Measurements from ENCODE around the gene C1QTNF4. TPM values are rescaled to one million over a fixed set of nuclear protein-coding genes. Genes with fewer than 3 reads are reported as not detected.
"Not testable (repeated sequence)": the region's sequence is repeated elsewhere in the genome, so short reads cannot be mapped to it uniquely, and the experiment has no call there.

C1QTNF4 gene
- total RNA-seq (1 to 10 TPM in 1 of 2 donors, under 1 TPM in 1; 0.40 to 1.8 TPM), polyA plus RNA-seq (1 to 10 TPM; 1.1 to 1.2 TPM)
- long read RNA-seq, donor 1, result 0 reads
- long read RNA-seq, donor 2, result 0 reads
- long read RNA-seq, donor 3, partial matches to known transcripts, result 0 of 2 reads
- long read RNA-seq, donor 3, other reads (novel, unspliced or antisense), result 0 of 2 reads
- long read RNA-seq, donor 4, result 0 reads
- long read RNA-seq, donor 5, partial matches to known transcripts, result 0 of 1 reads
- long read RNA-seq, donor 5, other reads (novel, unspliced or antisense), result 0 of 1 reads

DNA sequence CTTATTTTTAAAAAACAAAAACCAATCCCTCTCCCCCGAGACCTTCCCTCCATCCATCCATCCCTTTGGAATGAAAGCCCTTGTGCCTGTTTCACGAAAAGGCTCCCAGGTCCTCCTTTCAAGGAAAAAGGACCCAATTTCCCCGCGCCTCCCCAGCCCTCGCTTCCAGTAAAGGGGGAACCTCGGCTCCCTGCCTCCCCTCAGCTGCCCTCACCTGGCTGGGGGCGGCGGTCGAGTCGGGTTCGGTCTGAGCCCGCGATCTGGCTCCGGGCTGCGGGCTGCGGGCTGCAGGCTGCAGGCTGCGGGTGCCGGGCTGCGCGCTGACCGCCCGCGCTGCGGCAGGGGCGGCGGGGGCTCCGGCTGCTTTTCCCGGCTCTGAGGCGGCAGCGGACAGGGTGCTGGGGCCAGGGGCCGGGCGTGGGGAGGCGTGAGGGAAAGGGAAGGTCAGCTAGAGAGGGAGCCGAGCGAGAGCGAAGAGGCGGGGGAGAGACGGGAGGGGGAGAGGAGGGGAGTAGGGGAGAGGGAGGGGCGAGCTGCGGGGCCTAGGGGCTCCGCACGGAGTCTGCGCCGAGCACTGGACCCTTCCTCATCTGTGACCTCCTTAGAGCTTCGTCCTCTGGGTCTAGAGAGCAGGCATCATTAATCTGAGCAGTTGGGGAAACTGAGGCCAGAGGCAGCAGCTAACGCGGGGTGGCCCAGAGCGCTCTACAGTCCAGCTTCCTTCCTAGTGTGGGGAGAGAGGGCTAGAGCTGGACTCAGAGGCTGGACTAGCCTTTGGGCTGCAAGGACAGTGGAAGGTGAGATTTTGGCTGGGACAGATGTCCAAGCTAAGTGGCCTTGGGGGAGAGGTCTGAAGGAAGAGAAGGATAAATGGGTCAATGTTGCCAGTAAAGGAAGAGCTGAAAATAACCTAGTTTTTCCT lies at the start of gene C1QTNF4:
Gene C1QTNF4, minus strand, starts transcription at position 478 of the 922 bp plus-strand sequence. CDS start 3,601 bp downstream, outside the sequence.
- WGBS, 2 donors, result 4 to 5% methylated on average over 38 to 48 of the region's 48 CpGs
- peaks cover 0 to 4% (median 0%) of the 10 kb centered on the region in 4 donors for H3K9me3 ChIP-seq (ENCODE audit: control insufficient read depth in 4 of 4, insufficient read depth in 3 of 4, low read length in 3 of 4)
- H3K4me3 ChIP-seq, result no peak within 1 kb of the TSS
- H3K36me3 ChIP-seq (ENCODE audit: control insufficient read depth in 4 of 4, insufficient read depth in 4 of 4, low read length in 4 of 4), result no peaks in the 10 kb centered on the region
- no peak within 1 kb of the TSS for H3K9ac ChIP-seq (ENCODE audit: insufficient read depth in 1 of 2, low read length in 2 of 2)
- ATAC-seq (ENCODE audit: insufficient read depth, low FRiP score), result no peak
- H3K27me3 ChIP-seq (ENCODE audit: control insufficient read depth in 3 of 3, insufficient read depth in 3 of 3, low read length in 2 of 3), result peaks cover 0 to 23% (median 12%) of the 10 kb centered on the region in 3 donors
- peaks cover 0 to 18% (median 5%) of the 10 kb centered on the region in 5 donors for H3K4me1 ChIP-seq (ENCODE audit: control insufficient read depth in 5 of 5, insufficient read depth in 5 of 5, low read length in 5 of 5)
- TF ChIP-seq, protein P1, sequence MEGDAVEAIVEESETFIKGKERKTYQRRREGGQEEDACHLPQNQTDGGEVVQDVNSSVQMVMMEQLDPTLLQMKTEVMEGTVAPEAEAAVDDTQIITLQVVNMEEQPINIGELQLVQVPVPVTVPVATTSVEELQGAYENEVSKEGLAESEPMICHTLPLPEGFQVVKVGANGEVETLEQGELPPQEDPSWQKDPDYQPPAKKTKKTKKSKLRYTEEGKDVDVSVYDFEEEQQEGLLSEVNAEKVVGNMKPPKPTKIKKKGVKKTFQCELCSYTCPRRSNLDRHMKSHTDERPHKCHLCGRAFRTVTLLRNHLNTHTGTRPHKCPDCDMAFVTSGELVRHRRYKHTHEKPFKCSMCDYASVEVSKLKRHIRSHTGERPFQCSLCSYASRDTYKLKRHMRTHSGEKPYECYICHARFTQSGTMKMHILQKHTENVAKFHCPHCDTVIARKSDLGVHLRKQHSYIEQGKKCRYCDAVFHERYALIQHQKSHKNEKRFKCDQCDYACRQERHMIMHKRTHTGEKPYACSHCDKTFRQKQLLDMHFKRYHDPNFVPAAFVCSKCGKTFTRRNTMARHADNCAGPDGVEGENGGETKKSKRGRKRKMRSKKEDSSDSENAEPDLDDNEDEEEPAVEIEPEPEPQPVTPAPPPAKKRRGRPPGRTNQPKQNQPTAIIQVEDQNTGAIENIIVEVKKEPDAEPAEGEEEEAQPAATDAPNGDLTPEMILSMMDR (IDR thresholded peaks at IDR 0.05; ENCODE audit: control extremely low read depth, extremely low read depth), result no peak
- H3K27ac ChIP-seq (ENCODE audit: low read depth in 1 of 2, low read length in 1 of 2), result no peak within 1 kb of the TSS
- DNase-seq, result peak in 2 of 3 donors; percentile 36 to 47

DNA sequence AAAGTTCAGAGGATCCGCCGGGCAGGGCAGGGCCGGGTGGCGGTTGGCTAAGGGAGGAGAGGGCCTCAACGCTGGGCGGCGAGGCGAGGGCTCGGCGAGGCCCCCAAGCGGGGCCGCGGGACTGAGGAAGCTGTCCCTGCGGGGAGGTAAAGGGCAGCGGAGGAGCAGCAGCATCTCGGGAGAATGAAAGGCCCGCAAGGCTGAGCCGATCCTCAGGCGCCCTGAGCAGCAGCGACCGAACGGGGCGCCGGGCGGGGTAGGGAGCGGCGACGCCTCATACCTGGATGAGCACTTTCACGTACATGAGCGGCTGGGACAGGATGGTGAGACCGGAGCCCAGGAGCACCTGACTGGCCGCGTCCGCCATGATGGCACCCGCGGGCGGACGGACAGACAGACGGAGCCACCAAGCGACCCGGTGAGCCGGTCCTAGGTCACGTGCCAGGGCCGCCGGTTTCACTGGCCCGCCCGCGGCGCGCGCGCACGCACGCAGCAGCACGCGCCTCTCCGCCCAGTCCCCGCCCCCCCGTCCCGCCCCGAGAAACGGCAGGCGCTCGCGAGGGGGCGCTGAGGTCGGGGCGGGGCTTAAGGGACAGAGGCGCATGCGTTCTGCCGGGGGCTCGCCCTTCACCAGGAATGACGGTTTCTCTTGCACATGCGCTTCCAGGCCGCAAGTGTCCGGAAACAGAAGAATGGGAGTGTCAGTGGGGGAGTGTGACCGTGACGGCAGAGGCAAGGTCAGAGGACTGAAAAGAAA lies 48.1 kb upstream of the C1QTNF4 start, which contains the start of gene MTCH2:
Gene MTCH2, minus strand, starts transcription at position 461 of the 757 bp plus-strand sequence. Its CDS starts 94 bp downstream, at position 367.
- ATAC-seq (ENCODE audit: insufficient read depth, low FRiP score) (peak; percentile 98), DNase-seq (peak; percentile 98 to 99 (median 99))
- TF ChIP-seq, protein P1 (IDR thresholded peaks at IDR 0.05; ENCODE audit: control extremely low read depth, extremely low read depth), result peak; percentile 16
- WGBS, 2 donors, result 1% methylated on average over 48 to 78 of the region's 78 CpGs
- H3K4me1 ChIP-seq (ENCODE audit: control insufficient read depth in 5 of 5, insufficient read depth in 5 of 5, low read length in 5 of 5), result peaks cover 0 to 13% (median 5%) of the 10 kb centered on the region in 5 donors
- peak within 1 kb of the TSS; percentile 82 to 98 for H3K27ac ChIP-seq (ENCODE audit: low read depth in 1 of 2, low read length in 1 of 2)
- peaks cover 0 to 4% (median 3%) of the 10 kb centered on the region in 4 donors for H3K36me3 ChIP-seq (ENCODE audit: control insufficient read depth in 4 of 4, insufficient read depth in 4 of 4, low read length in 4 of 4)
- H3K9me3 ChIP-seq (ENCODE audit: control insufficient read depth in 4 of 4, insufficient read depth in 3 of 4, low read length in 3 of 4), result no peaks in the 10 kb centered on the region
- peak within 1 kb of the TSS; percentile 86 to 98 for H3K9ac ChIP-seq (ENCODE audit: insufficient read depth in 1 of 2, low read length in 2 of 2)
- peak within 1 kb of the TSS; percentile 87 for H3K4me3 ChIP-seq
- H3K27me3 ChIP-seq (ENCODE audit: control insufficient read depth in 3 of 3, insufficient read depth in 3 of 3, low read length in 2 of 3), result no peaks in the 10 kb centered on the region

DNA sequence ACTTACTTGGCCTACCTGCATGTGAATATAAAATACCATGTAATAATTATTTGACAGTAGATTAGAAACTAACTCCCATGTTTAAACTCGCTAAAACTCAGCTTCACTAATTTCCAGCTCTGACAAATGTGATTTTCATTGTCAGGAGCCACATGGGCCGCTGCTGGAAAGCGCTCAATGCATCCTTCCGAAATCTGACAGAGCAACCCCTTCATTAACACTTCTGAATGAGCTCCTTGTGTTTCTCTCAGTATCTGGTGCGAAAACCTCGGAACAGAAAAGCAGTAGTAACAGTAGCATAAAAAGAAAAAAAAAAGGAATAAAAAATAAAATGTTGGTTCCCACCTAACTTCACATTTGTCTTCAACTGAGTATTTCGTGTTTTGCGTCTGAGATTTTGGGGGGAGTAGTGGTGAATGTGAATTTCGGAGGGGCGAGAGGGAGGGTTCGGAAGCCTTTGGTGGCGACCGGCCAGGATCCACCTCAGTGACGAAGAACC lies 47.4 kb upstream of the C1QTNF4 start:
- 9% methylated on average over 13 to 14 of the region's 14 CpGs for WGBS, 2 donors
- no peaks in the 10 kb centered on the region for H3K9me3 ChIP-seq (ENCODE audit: control insufficient read depth in 4 of 4, insufficient read depth in 3 of 4, low read length in 3 of 4)
- H3K9ac ChIP-seq (ENCODE audit: insufficient read depth in 1 of 2, low read length in 2 of 2), result peak overlapping the region; percentile 86 to 91
- peak overlapping the region; percentile 82 to 98 for H3K27ac ChIP-seq (ENCODE audit: low read depth in 1 of 2, low read length in 1 of 2)
- TF ChIP-seq, protein P1 (IDR thresholded peaks at IDR 0.05; ENCODE audit: control extremely low read depth, extremely low read depth), result no peak
- ATAC-seq (ENCODE audit: insufficient read depth, low FRiP score) (no peak), DNase-seq (peak in 1 of 3 donors; percentile 31)
- H3K4me1 ChIP-seq (ENCODE audit: control insufficient read depth in 5 of 5, insufficient read depth in 5 of 5, low read length in 5 of 5), result peaks cover 0 to 13% (median 5%) of the 10 kb centered on the region in 5 donors
- H3K27me3 ChIP-seq (ENCODE audit: control insufficient read depth in 3 of 3, insufficient read depth in 3 of 3, low read length in 2 of 3), result no peaks in the 10 kb centered on the region
- peaks cover 0 to 4% (median 3%) of the 10 kb centered on the region in 4 donors for H3K36me3 ChIP-seq (ENCODE audit: control insufficient read depth in 4 of 4, insufficient read depth in 4 of 4, low read length in 4 of 4)
- peak overlapping the region; percentile 87 for H3K4me3 ChIP-seq

DNA sequence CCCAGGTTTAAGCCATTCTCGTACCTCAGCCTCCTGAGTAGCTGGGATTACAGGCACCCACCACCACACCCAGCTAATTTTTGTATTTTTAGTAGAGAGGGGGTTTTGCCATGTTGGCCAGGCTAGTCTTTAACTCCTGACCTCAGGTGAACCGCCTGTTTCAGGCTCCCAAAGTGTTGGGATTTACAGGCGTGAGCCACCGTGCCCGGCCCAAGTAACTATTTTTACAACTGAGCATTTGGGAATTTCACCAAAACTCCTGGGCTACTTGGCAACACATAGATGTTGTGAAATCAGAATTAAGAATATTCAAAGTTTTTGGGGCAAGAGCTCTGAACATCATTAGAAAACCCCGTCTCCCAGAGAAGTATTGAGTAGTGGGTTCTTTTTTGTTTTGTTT lies 46.3 kb upstream of the C1QTNF4 start:
- 82 to 86% methylated on average over 6 of the region's 6 CpGs for WGBS, 2 donors

DNA sequence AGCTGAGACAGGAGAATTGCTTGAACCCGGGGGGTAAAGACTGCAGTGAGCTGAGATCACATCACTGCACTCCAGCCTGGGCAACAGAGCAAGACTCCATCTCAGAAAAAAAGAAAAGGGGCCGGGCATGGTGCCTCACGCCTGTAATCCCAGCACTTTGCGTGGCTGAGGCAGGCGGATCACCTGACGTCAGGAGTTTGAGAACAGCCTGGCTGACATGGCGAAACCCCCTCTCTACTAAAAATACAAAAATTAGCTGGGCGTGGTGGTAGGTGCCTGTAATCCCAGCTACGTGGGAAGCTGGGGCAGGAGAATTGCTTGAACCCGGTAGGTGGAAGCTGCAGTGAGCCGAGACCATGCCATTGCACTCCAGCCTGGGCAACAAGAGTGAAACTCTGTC lies 42.1 kb upstream of the C1QTNF4 start:
- peaks cover 0 to 17% (median 15%) of the 10 kb centered on the region in 4 donors for H3K36me3 ChIP-seq (ENCODE audit: control insufficient read depth in 4 of 4, insufficient read depth in 4 of 4, low read length in 4 of 4)
- not testable (repeated sequence) for H3K4me1 ChIP-seq (ENCODE audit: control insufficient read depth in 5 of 5, insufficient read depth in 5 of 5, low read length in 5 of 5); H3K9me3 ChIP-seq (ENCODE audit: control insufficient read depth in 4 of 4, insufficient read depth in 3 of 4, low read length in 3 of 4); H3K27ac ChIP-seq (ENCODE audit: low read depth in 1 of 2, low read length in 1 of 2); DNase-seq; ATAC-seq (ENCODE audit: insufficient read depth, low FRiP score); H3K9ac ChIP-seq (ENCODE audit: insufficient read depth in 1 of 2, low read length in 2 of 2); H3K4me3 ChIP-seq; H3K27me3 ChIP-seq (ENCODE audit: control insufficient read depth in 3 of 3, insufficient read depth in 3 of 3, low read length in 2 of 3)
- 87 to 96% methylated on average over 11 of the region's 11 CpGs for WGBS, 2 donors

More for the DNA sequence above, 46.3 kb upstream of the C1QTNF4 start:
- H3K4me1 ChIP-seq (ENCODE audit: control insufficient read depth in 5 of 5, insufficient read depth in 5 of 5, low read length in 5 of 5), result peaks cover 0 to 13% (median 5%) of the 10 kb centered on the region in 5 donors
- H3K9me3 ChIP-seq (ENCODE audit: control insufficient read depth in 4 of 4, insufficient read depth in 3 of 4, low read length in 3 of 4); H3K27ac ChIP-seq (ENCODE audit: low read depth in 1 of 2, low read length in 1 of 2); H3K36me3 ChIP-seq (ENCODE audit: control insufficient read depth in 4 of 4, insufficient read depth in 4 of 4, low read length in 4 of 4); H3K4me3 ChIP-seq; H3K27me3 ChIP-seq (ENCODE audit: control insufficient read depth in 3 of 3, insufficient read depth in 3 of 3, low read length in 2 of 3); H3K9ac ChIP-seq (ENCODE audit: insufficient read depth in 1 of 2, low read length in 2 of 2); ATAC-seq (ENCODE audit: insufficient read depth, low FRiP score); DNase-seq: not testable (repeated sequence)
